Ishikawa (cell line): ENCODE measurements around the gene SLC39A9.

Experiments used
- CEBPB ChIP-seq: IDR thresholded peaks from 2 replicates; pipeline ENCODE4 v1.6.1; 2012
- CREB1 ChIP-seq: IDR thresholded peaks from 2 replicates; pipeline ENCODE4 v1.6.1; 2012; ENCODE audit warnings: low read depth
- EGR1 ChIP-seq: IDR thresholded peaks from 2 replicates; pipeline ENCODE4 v1.6.1; 2012
- EP300 ChIP-seq: IDR thresholded peaks from 2 replicates; pipeline ENCODE4 v1.6.1; 2012; ENCODE audit warnings: borderline replicate concordance
- FOXM1 ChIP-seq: IDR thresholded peaks from 2 replicates; pipeline ENCODE4 v1.6.1; 2012; ENCODE audit warnings: low read depth, borderline replicate concordance
- MAX ChIP-seq: IDR thresholded peaks from 2 replicates; pipeline ENCODE4 v1.6.1; 2012
- NFIC ChIP-seq: IDR thresholded peaks from 2 replicates; pipeline ENCODE4 v1.6.1; 2012
- RAD21 ChIP-seq: IDR thresholded peaks from 2 replicates; pipeline ENCODE4 v1.6.1; 2012; ENCODE audit warnings: low read depth
- REST ChIP-seq: IDR thresholded peaks from 2 replicates; pipeline ENCODE4 v1.6.1; 2012; ENCODE audit warnings: low read depth, mild to moderate bottlenecking
- TAF1 ChIP-seq: IDR thresholded peaks from 2 replicates; pipeline ENCODE4 v1.6.1; 2012; ENCODE audit warnings: low read depth, mild to moderate bottlenecking
- TCF12 ChIP-seq: IDR thresholded peaks from 2 replicates; pipeline ENCODE4 v1.6.1; 2012; ENCODE audit warnings: low read depth
- TEAD4 ChIP-seq: IDR thresholded peaks from 2 replicates; pipeline ENCODE4 v1.6.1; 2012
- USF1 ChIP-seq: IDR thresholded peaks from 2 replicates; pipeline ENCODE4 v1.6.1; 2012
- YY1 ChIP-seq: IDR thresholded peaks from 2 replicates; pipeline ENCODE4 v1.6.1; 2012; ENCODE audit warnings: low read depth
- ZBTB7A ChIP-seq: IDR thresholded peaks from 2 replicates; pipeline ENCODE4 v1.6.1; 2012; ENCODE audit warnings: low read depth

The SLC39A9 gene

GRCh38 chr14:69487771-69488170 is 89.3 kb downstream of the SLC39A9 start:
- TF ChIP-seq EP300 (peak; percentile 79), TEAD4 (no peak), YY1 (no peak), NFIC (peak; percentile 41), TCF12 (peak; percentile 68), FOXM1 (peak; percentile 20; the same call in 1 of the 2 replicates), EGR1 (no peak)

GRCh38 chr14:69489495-69489894 is 91.0 kb downstream of the SLC39A9 start:
- TF ChIP-seq MAX: no peak
- TF ChIP-seq EP300: no peak
- no peak for TF ChIP-seq EGR1
- TF ChIP-seq CEBPB: no peak
- no peak for TF ChIP-seq TAF1
- TF ChIP-seq TCF12: no peak
- no peak for TF ChIP-seq REST
- TF ChIP-seq TEAD4: no peak
- TF ChIP-seq RAD21: no peak
- no peak for TF ChIP-seq YY1
- no peak for TF ChIP-seq ZBTB7A
- TF ChIP-seq CREB1: no peak
- TF ChIP-seq NFIC: no peak

GRCh38 chr14:69490219-69490918 is 91.9 kb downstream of the SLC39A9 start:
- TF ChIP-seq TEAD4 (no peak), TAF1 (no peak), USF1 (no peak), RAD21 (no peak), YY1 (no peak), MAX (no peak), ZBTB7A (no peak)

- TF ChIP-seq ZBTB7A (no peak), TEAD4 (no peak), EGR1 (no peak), CEBPB (no peak), YY1 (no peak), TAF1 (no peak), NFIC (no peak), MAX (no peak), FOXM1 (no peak), RAD21 (no peak)
Observed at GRCh38 chr14:69491193-69491592, 92.7 kb downstream of the SLC39A9 start.

GRCh38 chr14:69493038-69493437 is 94.5 kb downstream of the SLC39A9 start:
- TF ChIP-seq ZBTB7A: no peak
- no peak for TF ChIP-seq REST
- no peak for TF ChIP-seq MAX
- TF ChIP-seq CEBPB: no peak
- TF ChIP-seq TAF1: no peak
- TF ChIP-seq NFIC: no peak
- TF ChIP-seq CREB1: no peak
- no peak for TF ChIP-seq TCF12
- TF ChIP-seq YY1: no peak
- no peak for TF ChIP-seq EGR1
- no peak for TF ChIP-seq TEAD4
- TF ChIP-seq RAD21: no peak
- TF ChIP-seq USF1: no peak
- TF ChIP-seq FOXM1: no peak
- no peak for TF ChIP-seq EP300
